AG04450 (cell line): ENCODE results near the gene EMC9. TPM values are rescaled to one million over a fixed set of nuclear protein-coding genes. Genes with fewer than 3 reads are reported as not detected.

Experiments
- CTCF ChIA-PET: fragments of 300-600, 350-600 bp; formaldehyde crosslinking; extraction: SDS; loops from one replicate; lab custom pipeline; 2022; ENCODE audit warnings: antibody characterized with exemption, inconsistent platforms; lab: Charles Lee
- POLR2A ChIA-PET: fragments of 350-600 bp; formaldehyde crosslinking; extraction: SDS; loops from one replicate; lab custom pipeline; 2021; ENCODE audit warnings: antibody characterized with exemption, inconsistent platforms; lab: Yijun Ruan, JAX
- DNase-seq: peaks from one replicate; pipeline ENCODE4 v3.0.0-alpha.2; 2011; ENCODE audit warnings: low read depth, low spot score
- H3K27ac ChIP-seq: one replicate; pipeline ENCODE4 v1.5.1; 2012; ENCODE audit warnings: low read depth, low read length, control low read depth
- H3K27me3 ChIP-seq: one replicate; pipeline ENCODE4 v1.6.0; 2012; ENCODE audit warnings: low read length; ENCODE audit not compliant: control insufficient read depth, insufficient read depth
- H3K4me3 ChIP-seq: 2 replicates; pipeline ENCODE4 v1.5.1; 2011; ENCODE audit warnings: mild to moderate bottlenecking, low read depth, low read length, control low read depth
- H3K9me3 ChIP-seq: 2 replicates; pipeline ENCODE4 v1.5.1; 2012; ENCODE audit warnings: low read length; ENCODE audit not compliant: control insufficient read depth, insufficient read depth
- polyA plus RNA-seq: library from polyadenylated mRNA; depleted of rRNA; stranded (reverse); fragments of >200 nt; gene quantifications from 2 replicates; pipeline ENCODE4 v1.2.3, GENCODE V29; 2011; rRNA removed
- small RNA-seq: library from RNA; depleted of rRNA; stranded (forward); fragments of <200 nt; gene quantifications from one replicate; pipeline ENCODE3, GENCODE V24; 2012; ENCODE audit warnings: low read depth; ENCODE audit not compliant: insufficient read length
- TF ChIP-seq, protein P1 (sequence below): IDR thresholded peaks from 2 replicates; pipeline ENCODE4 v1.5.1; 2011; ENCODE audit warnings: low read depth, low read length, control low read depth, inconsistent platforms

The EMC9 gene
- polyA plus RNA-seq, 1 experiment: 4.4 TPM

DNA sequence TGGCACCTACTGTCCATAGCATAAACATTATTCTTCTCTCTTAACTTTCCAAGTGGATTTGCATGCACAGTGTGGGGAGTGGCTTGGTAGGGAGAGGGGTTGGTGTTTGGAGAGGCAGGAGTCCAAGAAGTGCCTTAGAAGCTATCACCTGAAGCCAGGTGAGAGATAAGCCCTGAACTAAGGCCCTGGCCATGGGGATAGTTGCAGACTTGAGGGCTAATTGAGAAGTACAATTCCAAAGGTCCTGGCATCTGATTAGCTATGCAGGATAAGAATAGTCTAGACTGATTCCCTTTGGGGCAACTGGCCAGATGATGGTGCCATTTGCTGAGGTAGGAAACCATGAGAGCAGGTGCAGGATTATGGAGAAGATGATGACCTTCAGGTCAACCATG is 49.3 kb downstream of the EMC9 start:
- TF ChIP-seq, protein P1, sequence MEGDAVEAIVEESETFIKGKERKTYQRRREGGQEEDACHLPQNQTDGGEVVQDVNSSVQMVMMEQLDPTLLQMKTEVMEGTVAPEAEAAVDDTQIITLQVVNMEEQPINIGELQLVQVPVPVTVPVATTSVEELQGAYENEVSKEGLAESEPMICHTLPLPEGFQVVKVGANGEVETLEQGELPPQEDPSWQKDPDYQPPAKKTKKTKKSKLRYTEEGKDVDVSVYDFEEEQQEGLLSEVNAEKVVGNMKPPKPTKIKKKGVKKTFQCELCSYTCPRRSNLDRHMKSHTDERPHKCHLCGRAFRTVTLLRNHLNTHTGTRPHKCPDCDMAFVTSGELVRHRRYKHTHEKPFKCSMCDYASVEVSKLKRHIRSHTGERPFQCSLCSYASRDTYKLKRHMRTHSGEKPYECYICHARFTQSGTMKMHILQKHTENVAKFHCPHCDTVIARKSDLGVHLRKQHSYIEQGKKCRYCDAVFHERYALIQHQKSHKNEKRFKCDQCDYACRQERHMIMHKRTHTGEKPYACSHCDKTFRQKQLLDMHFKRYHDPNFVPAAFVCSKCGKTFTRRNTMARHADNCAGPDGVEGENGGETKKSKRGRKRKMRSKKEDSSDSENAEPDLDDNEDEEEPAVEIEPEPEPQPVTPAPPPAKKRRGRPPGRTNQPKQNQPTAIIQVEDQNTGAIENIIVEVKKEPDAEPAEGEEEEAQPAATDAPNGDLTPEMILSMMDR: no peak
- Histone ChIP-seq H3K9me3 (no peaks in the 10 kb centered on the region; the same call in 1 of the 2 replicates), H3K4me3 (no peak overlapping the region), H3K27me3 (no peaks in the 10 kb centered on the region), H3K27ac (no peak overlapping the region)
- ChIA-PET CTCF (interaction anchor here (1.1 to 9.9 kb wide), 7 partner anchors 12 to 461 kb away, joined by 3 to 212 read pairs (median 29); no protein-coding TSS in a partner anchor), POLR2A (no interaction called here)
- DNase-seq: no peak

DNA sequence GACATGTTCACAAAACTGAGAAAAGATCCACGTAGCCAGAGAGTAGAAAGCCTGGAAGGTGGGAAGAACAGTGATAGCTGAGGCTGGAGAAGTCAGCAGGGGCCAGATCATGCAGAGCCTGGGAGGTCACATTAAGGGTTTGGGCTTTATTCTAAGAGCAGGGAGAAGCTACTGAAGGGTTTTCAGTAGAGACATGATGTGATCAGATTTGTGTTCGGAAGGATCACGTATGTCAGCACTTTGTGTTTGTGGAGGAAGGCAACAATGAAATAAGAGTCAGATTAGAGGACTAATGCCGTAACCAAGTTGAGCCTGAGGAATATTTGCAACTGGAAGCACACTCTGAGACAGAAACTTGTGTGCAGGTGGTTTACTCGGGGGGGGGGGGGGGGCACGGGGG is 51.5 kb downstream of the EMC9 start:
- Histone ChIP-seq H3K27ac (no peak overlapping the region), H3K27me3 (peaks cover 9% of the 10 kb centered on the region), H3K9me3 (no peaks in the 10 kb centered on the region; the same call in 1 of the 2 replicates), H3K4me3 (no peak overlapping the region)
- ChIA-PET POLR2A (no interaction called here), CTCF (interaction anchor here (0.7 to 9.9 kb wide), 18 partner anchors 8 to 789 kb away, joined by 3 to 212 read pairs (median 6); partner anchors contain the start of genes CARMIL3 and CPNE6)
- TF ChIP-seq, protein P1: no peak
- DNase-seq: no peak

Small RNAs within 50 kb of the gene (small RNA-seq; reads per million reads assigned to genes)
- gene AL136295.4: not detected
- not detected for gene IPO4
- not detected for gene IRF9
- gene RNA5SP383: not detected

Other genes with a start within 250 kb of the EMC9 start
- 23.0 and 24.6 TPM in 2 replicates for gene DHRS4, start 187.8 kb downstream of the EMC9 start, polyA plus RNA-seq
- gene DHRS4L2, start 152.7 kb downstream of the EMC9 start, polyA plus RNA-seq: 14.8 and 17.5 TPM in 2 replicates
- 0.02 TPM in 1 of 2 replicates, not detected in the other for gene CARMIL3, start 89.6 kb downstream of the EMC9 start, polyA plus RNA-seq
- not detected in 2 replicates for gene CPNE6, start 70.0 kb downstream of the EMC9 start, polyA plus RNA-seq
- 47.0 and 59.9 TPM in 2 replicates for gene PCK2, start 47.3 kb downstream of the EMC9 start, polyA plus RNA-seq
- 29.7 and 32.5 TPM in 2 replicates for gene DCAF11, start 26.8 kb downstream of the EMC9 start, polyA plus RNA-seq
- gene NRL, start 26.6 kb downstream of the EMC9 start, polyA plus RNA-seq: 0.41 and 0.46 TPM in 2 replicates
- gene FITM1, start 10.9 kb downstream of the EMC9 start, polyA plus RNA-seq: 0.07 TPM in 1 of 2 replicates, not detected in the other
- 80.0 and 94.9 TPM in 2 replicates for gene PSME1, start 5.4 kb downstream of the EMC9 start, polyA plus RNA-seq
- gene PSME2, start 5.0 kb upstream of the EMC9 start, polyA plus RNA-seq: 191 and 208 TPM in 2 replicates
- 7.4 and 14.4 TPM in 2 replicates for gene RNF31, start 5.9 kb upstream of the EMC9 start, polyA plus RNA-seq
- 48.4 and 55.1 TPM in 2 replicates for gene IRF9, start 19.7 kb upstream of the EMC9 start, polyA plus RNA-seq
- 1.5 and 2.5 TPM in 2 replicates for gene REC8, start 30.5 kb upstream of the EMC9 start, polyA plus RNA-seq
- 15.2 and 20.9 TPM in 2 replicates for gene IPO4, start 47.2 kb upstream of the EMC9 start, polyA plus RNA-seq
- gene TM9SF1, start 53.9 kb upstream of the EMC9 start, polyA plus RNA-seq: 41.7 and 44.9 TPM in 2 replicates
- gene TSSK4, start 64.1 kb upstream of the EMC9 start, polyA plus RNA-seq: not detected in 2 replicates
- gene CHMP4A, start 71.9 kb upstream of the EMC9 start, polyA plus RNA-seq: 48.0 and 55.7 TPM in 2 replicates
- gene MDP1, start 74.5 kb upstream of the EMC9 start, polyA plus RNA-seq: 14.9 and 16.1 TPM in 2 replicates
- 335 and 363 TPM in 2 replicates for gene NEDD8, start 90.8 kb upstream of the EMC9 start, polyA plus RNA-seq
- 89.2 and 95.6 TPM in 2 replicates for gene GMPR2, start 91.3 kb upstream of the EMC9 start, polyA plus RNA-seq
- 38.2 and 38.4 TPM in 2 replicates for gene TINF2, start 101.0 kb upstream of the EMC9 start, polyA plus RNA-seq
- 0.97 and 1.4 TPM in 2 replicates for gene TGM1, start 121.6 kb upstream of the EMC9 start, polyA plus RNA-seq
- gene RABGGTA, start 130.0 kb upstream of the EMC9 start, polyA plus RNA-seq: 17.9 and 24.7 TPM in 2 replicates
- 33.8 and 36.6 TPM in 2 replicates for gene DHRS1, start 158.2 kb upstream of the EMC9 start, polyA plus RNA-seq
- 12.0 and 13.7 TPM in 2 replicates for gene NOP9, start 158.3 kb upstream of the EMC9 start, polyA plus RNA-seq
- 0.31 and 0.48 TPM in 2 replicates for gene CIDEB, start 166.4 kb upstream of the EMC9 start, polyA plus RNA-seq
- 0.91 and 0.93 TPM in 2 replicates for gene LTB4R2, start 168.5 kb upstream of the EMC9 start, polyA plus RNA-seq
- gene LTB4R, start 169.9 kb upstream of the EMC9 start, polyA plus RNA-seq: 0.98 and 1.2 TPM in 2 replicates
- 0.04 TPM in 1 of 2 replicates, not detected in the other for gene ADCY4, start 193.5 kb upstream of the EMC9 start, polyA plus RNA-seq
- gene RIPK3, start 198.4 kb upstream of the EMC9 start, polyA plus RNA-seq: 0.09 TPM in 1 of 2 replicates, not detected in the other
- 35.7 and 42.0 TPM in 2 replicates for gene NFATC4, start 226.6 kb upstream of the EMC9 start, polyA plus RNA-seq